Prostate gland (tissue), 2 donors: ENCODE results near the gene ABCC8. TPM values are rescaled to one million over a fixed set of nuclear protein-coding genes. Genes with fewer than 3 reads are reported as not detected.

Experiments
- DNase-seq: peaks from one replicate; pipeline ENCODE4 v3.0.0-alpha.2; 2019; ENCODE audit warnings: low spot score
- H3K27ac ChIP-seq, 2 donors: fragments of 200-600 bp; sonication (generic); 2 replicates each; pipeline ENCODE4 v1.5.1; 2017 to 2019
- H3K27me3 ChIP-seq: fragments of 200-600 bp; sonication (generic); replicated peaks from 2 replicates; pipeline ENCODE4 v1.5.1; 2019; ENCODE audit not compliant: insufficient read depth
- H3K36me3 ChIP-seq, 2 donors: fragments of 200-600 bp; sonication (generic); 1 replicate in 1 of 2; 2 replicates in 1 of 2; pipeline versions ENCODE4 v1.5.1 to v1.8.1; 2017 to 2019
- H3K4me1 ChIP-seq: fragments of 200-600 bp; sonication (generic); replicated peaks from 2 replicates; pipeline ENCODE4 v1.5.1; 2019
- H3K4me3 ChIP-seq, 2 donors: fragments of 200-600 bp; sonication (generic); 2 replicates each; pipeline ENCODE4 v1.5.1; 2017 to 2019
- H3K9me3 ChIP-seq: fragments of 200-600 bp; sonication (generic); 2 replicates; pipeline ENCODE4 v1.5.1; 2017
- POLR2A ChIP-seq: fragments of 450-650 bp; IDR thresholded peaks from one replicate; pipeline ENCODE4 v1.6.1; 2016; ENCODE audit warnings: antibody characterized with exemption, mild to moderate bottlenecking
- POLR2AphosphoS5 ChIP-seq: sonication (generic); formaldehyde crosslinking; IDR thresholded peaks from one replicate; pipeline ENCODE4 v1.6.1; 2017; ENCODE audit warnings: antibody characterized with exemption
- WGBS: methylation state at CpG from one replicate; pipeline ENCODE4 v1.1.5; 2018; 5-methylcytosine and 5-hydroxymethylcytosine counted together
- intact Hi-C: fragments of 100-400 bp; cut with DNase I; formaldehyde crosslinking; loops from one replicate; pipeline ENCODE4 v1.14.2; 2022
- total RNA-seq, 2 donors: library from RNA; depleted of rRNA; stranded (reverse); fragments of >200 nt; gene quantifications; one replicate each; pipeline ENCODE4 v1.1.0, GENCODE V29; 2016
- TF ChIP-seq, protein P1 (sequence below), 4 experiments: fragments of 200-600 bp in 2 of 4; fragments of 450-650 bp in 2 of 4; sonication (generic) in 2 of 4; IDR thresholded peaks; 1 replicate in 3 of 4; 2 replicates in 1 of 4; pipeline ENCODE4 v1.5.1; 2016 to 2019; ENCODE audit warnings: antibody characterized with exemption in 4 of 4, mild to moderate bottlenecking in 2 of 4, moderate library complexity in 2 of 4

ABCC8 gene
- total RNA-seq, 2 donors from 2014 or later = 5.7 to 10.2 TPM

DNA sequence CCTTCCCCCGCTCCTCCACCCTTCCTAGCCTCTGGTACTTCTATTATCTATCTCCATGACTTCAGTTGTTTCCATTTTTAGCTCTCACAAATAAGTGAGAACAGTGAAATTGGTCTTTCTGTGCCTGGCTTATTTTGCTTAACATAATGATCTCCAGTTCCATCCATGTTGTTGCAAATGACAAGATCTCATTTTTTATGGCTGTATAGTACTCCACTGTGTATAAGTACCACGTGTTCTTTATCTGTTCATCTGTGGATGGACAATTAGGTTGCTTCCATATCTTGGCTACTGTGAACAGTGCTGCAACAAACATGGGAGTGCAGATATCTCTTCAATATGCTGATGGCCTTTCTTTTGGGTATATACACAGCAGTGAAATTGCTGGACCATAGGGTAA, 6.9 kb upstream of the ABCC8 start:
- Histone ChIP-seq H3K27ac (no peak overlapping the region), H3K36me3 (no peaks in the 10 kb centered on the region), H3K4me3 (no peak overlapping the region), H3K27me3 (no peaks in the 10 kb centered on the region), H3K9me3 (no peaks in the 10 kb centered on the region), H3K4me1 (no peaks in the 10 kb centered on the region)
- DNase-seq = no peak
- intact Hi-C loops = no loop called here
- TF ChIP-seq, protein P1, sequence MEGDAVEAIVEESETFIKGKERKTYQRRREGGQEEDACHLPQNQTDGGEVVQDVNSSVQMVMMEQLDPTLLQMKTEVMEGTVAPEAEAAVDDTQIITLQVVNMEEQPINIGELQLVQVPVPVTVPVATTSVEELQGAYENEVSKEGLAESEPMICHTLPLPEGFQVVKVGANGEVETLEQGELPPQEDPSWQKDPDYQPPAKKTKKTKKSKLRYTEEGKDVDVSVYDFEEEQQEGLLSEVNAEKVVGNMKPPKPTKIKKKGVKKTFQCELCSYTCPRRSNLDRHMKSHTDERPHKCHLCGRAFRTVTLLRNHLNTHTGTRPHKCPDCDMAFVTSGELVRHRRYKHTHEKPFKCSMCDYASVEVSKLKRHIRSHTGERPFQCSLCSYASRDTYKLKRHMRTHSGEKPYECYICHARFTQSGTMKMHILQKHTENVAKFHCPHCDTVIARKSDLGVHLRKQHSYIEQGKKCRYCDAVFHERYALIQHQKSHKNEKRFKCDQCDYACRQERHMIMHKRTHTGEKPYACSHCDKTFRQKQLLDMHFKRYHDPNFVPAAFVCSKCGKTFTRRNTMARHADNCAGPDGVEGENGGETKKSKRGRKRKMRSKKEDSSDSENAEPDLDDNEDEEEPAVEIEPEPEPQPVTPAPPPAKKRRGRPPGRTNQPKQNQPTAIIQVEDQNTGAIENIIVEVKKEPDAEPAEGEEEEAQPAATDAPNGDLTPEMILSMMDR (IDR thresholded peaks at IDR 0.05) = no peak
- TF ChIP-seq POLR2AphosphoS5 (no peak), POLR2A (no peak)
- WGBS = 78% methylated on average over 2 of the region's 2 CpGs

DNA sequence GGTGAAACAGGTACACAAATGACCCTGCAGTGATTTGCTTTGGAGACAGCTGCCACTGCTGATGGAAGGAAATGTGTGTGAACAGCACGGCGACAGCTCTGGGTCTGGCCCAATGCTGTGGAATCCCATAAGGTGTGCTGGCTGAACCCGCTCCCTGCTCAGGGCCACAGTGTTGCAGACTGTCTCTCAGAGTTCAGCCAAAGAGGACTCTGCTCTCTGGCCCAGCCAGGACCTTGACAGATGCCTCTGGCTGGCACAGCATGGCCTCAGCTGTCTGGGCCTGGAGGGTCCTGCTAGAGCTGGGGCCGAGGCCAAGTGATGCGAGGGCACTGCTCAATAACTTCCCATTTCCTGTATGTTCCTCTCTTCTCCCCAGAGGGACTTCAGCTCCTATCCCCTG, 5.3 kb upstream of the ABCC8 start:
- H3K4me3 ChIP-seq = no peak overlapping the region
- no peak for TF ChIP-seq POLR2A
- TF ChIP-seq, protein P1 (IDR thresholded peaks at IDR 0.05) = no peak
- no peak for TF ChIP-seq POLR2AphosphoS5
- no peak overlapping the region for H3K27ac ChIP-seq
- no peaks in the 10 kb centered on the region for H3K9me3 ChIP-seq
- intact Hi-C loops = no loop called here
- H3K36me3 ChIP-seq = no peaks in the 10 kb centered on the region
- WGBS = 64% methylated on average over 5 of the region's 5 CpGs
- H3K4me1 ChIP-seq = no peaks in the 10 kb centered on the region
- DNase-seq = no peak
- no peaks in the 10 kb centered on the region for H3K27me3 ChIP-seq

DNA sequence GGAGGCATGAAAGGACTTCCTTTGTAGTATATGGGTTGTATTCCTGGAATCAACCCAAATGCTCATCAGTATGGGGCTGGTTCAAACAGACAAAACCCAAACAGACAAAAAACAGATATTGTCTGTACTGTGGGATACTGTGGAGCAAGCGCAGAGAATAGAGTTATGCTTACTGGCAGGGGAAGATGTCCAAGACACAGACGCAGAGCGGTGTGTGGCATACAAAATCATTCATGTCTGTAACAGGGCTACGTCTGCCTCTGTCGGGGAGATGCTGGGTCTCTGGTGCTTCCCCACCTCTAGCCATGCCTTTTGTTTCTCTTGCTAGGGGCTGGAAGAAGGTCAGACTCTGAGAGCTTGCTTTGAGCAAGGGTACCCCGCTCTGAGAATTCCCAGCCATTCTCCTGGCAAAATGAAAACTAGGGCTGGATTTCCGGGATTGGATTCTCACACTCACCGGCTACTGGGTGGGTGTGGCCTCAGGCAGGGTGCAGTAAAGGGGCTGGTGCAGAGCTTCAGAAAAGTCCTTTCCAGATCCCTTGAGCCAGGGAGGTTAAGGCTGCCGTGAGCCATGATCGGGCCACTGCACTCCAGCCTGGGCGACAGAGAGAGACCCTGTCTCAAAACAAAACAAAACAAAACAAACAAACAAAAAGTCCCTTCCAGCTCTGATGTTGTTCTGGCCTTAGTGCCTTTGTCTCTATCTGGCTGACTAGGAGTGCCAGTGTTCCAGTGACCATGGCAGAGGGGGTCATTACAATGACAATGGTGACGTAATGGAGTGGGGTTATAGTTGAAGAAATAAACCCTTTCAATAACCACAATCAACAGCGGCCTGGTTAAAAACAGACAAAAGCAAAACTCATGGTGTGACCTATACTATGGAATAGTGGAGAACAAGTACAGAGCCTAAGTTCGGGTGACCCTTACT, 2.9 kb upstream of the ABCC8 start:
- no peak for DNase-seq
- TF ChIP-seq POLR2A (no peak), POLR2AphosphoS5 (no peak)
- TF ChIP-seq, protein P1 (IDR thresholded peaks at IDR 0.05) = no peak
- Histone ChIP-seq H3K27me3 (no peaks in the 10 kb centered on the region), H3K4me1 (no peaks in the 10 kb centered on the region), H3K9me3 (no peaks in the 10 kb centered on the region), H3K36me3 (no peaks in the 10 kb centered on the region), H3K4me3 (no peak overlapping the region), H3K27ac (no peak overlapping the region)
- WGBS = 29% methylated on average over 14 of the region's 14 CpGs
- intact Hi-C loops = no loop called here

DNA sequence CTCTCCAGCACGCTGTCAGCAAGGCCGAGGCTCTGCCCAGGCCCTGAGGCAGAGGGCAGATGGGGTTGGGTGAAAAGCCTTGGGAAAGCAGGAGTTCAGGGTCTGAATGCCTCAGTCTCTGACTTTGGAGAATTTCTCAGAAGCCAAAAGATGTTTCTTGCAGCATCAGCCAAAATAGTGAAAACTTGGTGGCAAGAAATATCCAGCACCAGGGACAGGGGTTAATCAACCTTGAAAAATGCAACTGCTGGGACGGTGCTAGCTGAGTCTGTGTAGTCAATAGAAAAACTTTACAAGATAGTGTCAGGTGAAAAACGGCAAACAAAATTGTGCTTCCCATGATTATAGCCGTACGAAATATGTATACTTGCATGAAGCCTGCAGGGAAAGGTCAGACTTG, 1.4 kb upstream of the ABCC8 start:
- Histone ChIP-seq H3K4me3 (no peak overlapping the region), H3K27me3 (no peaks in the 10 kb centered on the region), H3K27ac (no peak overlapping the region), H3K4me1 (no peaks in the 10 kb centered on the region), H3K36me3 (no peaks in the 10 kb centered on the region), H3K9me3 (no peaks in the 10 kb centered on the region)
- no peak for DNase-seq
- TF ChIP-seq POLR2AphosphoS5 = no peak
- TF ChIP-seq, protein P1 (IDR thresholded peaks at IDR 0.05) = no peak
- no peak for TF ChIP-seq POLR2A
- WGBS = 26% methylated on average over 6 of the region's 6 CpGs
- intact Hi-C loops = no loop called here

DNA sequence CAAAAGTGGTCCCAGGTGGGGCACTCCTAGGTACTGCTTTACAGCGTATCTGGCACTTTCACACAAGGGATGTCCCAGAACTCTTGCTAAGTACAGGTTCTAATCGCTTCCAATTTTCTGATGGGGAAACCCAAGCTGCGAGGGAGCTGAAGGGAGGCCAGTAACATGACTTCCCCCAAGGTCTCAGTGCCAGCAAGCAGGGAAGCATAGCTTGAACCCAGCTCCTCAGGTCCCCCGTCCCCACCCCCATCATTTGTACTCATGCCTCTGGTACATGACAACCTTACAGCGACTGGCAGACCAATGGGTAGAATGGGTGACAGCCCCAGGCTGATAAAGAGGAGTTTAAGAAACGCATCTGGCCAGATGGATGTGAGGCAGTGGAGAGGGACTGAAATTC, 716 bp upstream of the ABCC8 start:
- Histone ChIP-seq H3K4me1 (no peaks in the 10 kb centered on the region), H3K27ac (no peak overlapping the region), H3K27me3 (no peaks in the 10 kb centered on the region), H3K4me3 (no peak overlapping the region), H3K36me3 (no peaks in the 10 kb centered on the region), H3K9me3 (no peaks in the 10 kb centered on the region)
- TF ChIP-seq, protein P1 (IDR thresholded peaks at IDR 0.05) = no peak
- TF ChIP-seq POLR2AphosphoS5 = no peak
- no peak for TF ChIP-seq POLR2A
- WGBS = 55% methylated on average over 6 of the region's 6 CpGs
- intact Hi-C loops = no loop called here
- no peak for DNase-seq
